ENCODE results near the gene TMED6. TPM values are rescaled to one million over a fixed set of nuclear protein-coding genes. Genes with fewer than 3 reads are reported as not detected.

TMED6 gene
- total and polyA plus RNA-seq, 2 donors (not counting 3 experiments of a cell fraction or from before 2014, with no cell fraction given): 1.2 TPM; not detected in 1

GRCh38 chr16:69396187-69397061 is 44.8 kb upstream of the TMED6 start:
- Histone ChIP-seq H4K20me1 (replicated peaks; ENCODE audit: control insufficient read depth, extremely low read depth, insufficient read depth, low read length) (no peaks in the 10 kb centered on the region), H3K4me2 (ENCODE audit: insufficient read depth, low read length) (peak overlapping the region; percentile 63), H3K9me1 (replicated peaks; ENCODE audit: control insufficient read depth, extremely low read depth, insufficient read depth, low read length) (no peaks in the 10 kb centered on the region), H3K9ac (replicated peaks; ENCODE audit: extremely low read depth, insufficient read depth, low read length) (peak overlapping the region; percentile 28), H3K4me1 (ENCODE audit: control insufficient read depth, extremely low read depth, insufficient read depth, low read length) (peaks cover 36% of the 10 kb centered on the region), H3K4me3 (replicated peaks in 1 of 3; ENCODE audit: insufficient read depth in 1 of 3, low read depth in 1 of 3, low read length in 3 of 3) (no peak overlapping the region), H3K79me2 (ENCODE audit: control insufficient read depth, insufficient read depth, low read length) (no peaks in the 10 kb centered on the region), H3K9me3 (replicated peaks; ENCODE audit: control insufficient read depth, insufficient read depth, low read length) (no peaks in the 10 kb centered on the region), H2AFZ (ENCODE audit: low read depth, low read length) (peak overlapping the region; percentile 77), H3K27me3 (ENCODE audit: control insufficient read depth in 2 of 2, insufficient read depth in 2 of 2, low read length in 2 of 2) (peaks cover 0 to 1% of the 10 kb centered on the region in 2 experiments), H3K36me3 (ENCODE audit: control insufficient read depth in 2 of 2, extremely low read depth in 1 of 2, insufficient read depth in 2 of 2, low read length in 2 of 2) (no peaks in the 10 kb centered on the region), H3K27ac (ENCODE audit: insufficient read depth, low read depth, low read length) (peak overlapping the region; percentile 56)
- peak; percentile 85 for DNase-seq (ENCODE audit: low read depth, low spot score)
- BruUV-seq (replicated peaks): no TSS peak
- FAIRE-seq: peak; percentile 86
- intact Hi-C loops (cut with micrococcal nuclease) (loop anchor here (1.0 to 10.0 kb wide), 5 partner anchors 71 to 358 kb away; partner anchors contain the start of gene NOB1), dilution Hi-C loops (cut with MboI; ENCODE audit: extremely low pct_ligation_motif_present, low sequenced_read_pairs) (no loop called here)
- ChIA-PET CTCF (interaction anchor here (0.6 to 5.2 kb wide), 90 partner anchors 8 to 549 kb away, joined by 3 to 57 read pairs (median 5); partner anchors contain the start of genes CYB5B, NOB1 and TERF2), POLR2A (interaction anchor here (0.9 to 1.1 kb wide), 3 partner anchors 8 to 358 kb away, joined by 3 read pairs; partner anchors contain the start of gene NOB1)
- TF ChIP-seq JUN (IDR thresholded peaks at IDR 0.05; ENCODE audit: borderline replicate concordance, insufficient read depth, insufficient read length, low read depth) (peak; percentile 26), MYC (IDR thresholded peaks at IDR 0.05; ENCODE audit: low read depth, low read length) (no peak), POLR2A (IDR thresholded peaks at IDR 0.05; ENCODE audit: low read depth, low read length) (no peak), EZH2 (IDR thresholded peaks at IDR 0.05; ENCODE audit: borderline replicate concordance, low read depth, low read length, severe bottlenecking) (no peak), CTCF (IDR thresholded peaks at IDR 0.05; ENCODE audit: extremely low read depth in 1 of 2, insufficient read depth in 1 of 2, low read depth in 1 of 2, low read length in 2 of 2) (peak; percentile 39 to 54), FOS (IDR thresholded peaks at IDR 0.05; ENCODE audit: borderline replicate concordance, insufficient read depth, low read length) (no peak), POLR2AphosphoS5 (IDR thresholded peaks at IDR 0.05; ENCODE audit: insufficient read depth, low read depth, low read length) (no peak), GATA2 (IDR thresholded peaks at IDR 0.05; ENCODE audit: insufficient read depth, insufficient read length, low read depth, low read length) (no peak), MAX (IDR thresholded peaks at IDR 0.05; ENCODE audit: insufficient read depth, insufficient read length) (no peak)

All from endothelial cell of umbilical vein (primary cell).